ENCODE measurements around the gene KLHL29. TPM values are rescaled to one million over a fixed set of nuclear protein-coding genes. Genes with fewer than 3 reads are reported as not detected.

Gene KLHL29
- total and polyA plus RNA-seq, 2 of the 13 experiments (the other 11 are each of a cell fraction or from before 2014, with no cell fraction given) = 0.01 TPM; not detected in 1

DNA sequence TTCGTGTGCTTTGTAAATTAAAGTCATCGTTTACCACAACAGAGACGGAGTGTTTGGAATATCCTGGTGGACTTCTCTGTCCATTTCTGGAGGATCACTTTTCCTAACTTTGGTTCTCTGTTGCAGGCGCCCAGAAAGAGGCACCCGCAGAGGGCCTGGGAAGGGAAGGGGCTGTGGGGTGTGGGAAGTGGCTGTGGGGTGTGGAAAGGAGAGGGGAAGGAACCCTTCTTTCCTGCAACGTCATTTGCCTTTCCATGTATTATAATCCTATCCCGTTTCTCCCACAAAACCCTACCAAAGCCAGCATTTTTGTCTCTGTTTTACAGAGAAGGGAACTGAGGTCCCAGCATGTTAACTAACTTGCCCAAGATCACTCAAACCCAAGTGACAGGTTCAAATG, 210.0 kb downstream of the KLHL29 start:
- Histone ChIP-seq H3K4me1 (ENCODE audit: insufficient read depth, low read length) (no peaks in the 10 kb centered on the region), H3K79me2 (ENCODE audit: insufficient read depth, low read length) (no peaks in the 10 kb centered on the region), H3K27ac (ENCODE audit: extremely low read length, insufficient read depth, low read length) (no peak overlapping the region), H3K27me3 (ENCODE audit: control insufficient read depth in 1 of 2, insufficient read depth in 2 of 2, low read length in 2 of 2) (peaks cover 6 to 70% of the 10 kb centered on the region in 2 experiments; a peak in 4 of 5 replicates), H3K9ac (ENCODE audit: insufficient read depth, low read depth, low read length) (no peak overlapping the region), H3K4me2 (ENCODE audit: low read depth, low read length) (no peak overlapping the region), H3K36me3 (replicated peaks in 1 of 2; ENCODE audit: control insufficient read depth in 1 of 2, insufficient read depth in 2 of 2, low read length in 2 of 2) (no peaks in the 10 kb centered on the region), H3K9me3 (ENCODE audit: low read length) (no peaks in the 10 kb centered on the region), H4K20me1 (ENCODE audit: insufficient read depth, low read length) (no peaks in the 10 kb centered on the region), H2AFZ (ENCODE audit: low read length) (no peak overlapping the region), H3K4me3 (replicated peaks in 1 of 3; ENCODE audit: insufficient read depth in 1 of 3, low read depth in 2 of 3, low read length in 3 of 3) (no peak overlapping the region)
- ChIA-PET POLR2A (no interaction called here), CTCF (ENCODE audit: low intra/inter-chr PET ratio, low total read pairs) (no interaction called here)
- FAIRE-seq (no peak), DNase-seq (ENCODE audit: low spot score) (no peak), ATAC-seq (no peak)
- in situ Hi-C loops (cut with HindIII; ENCODE audit: extremely low pct_ligation_motif_present, low pct_unique_long_range_greater_than_20kb) (no loop called here), intact Hi-C loops (cut with micrococcal nuclease; ENCODE audit: unreplicated experiment) (no loop called here)
- no TSS peak for BruUV-seq (replicated peaks)
- no peak for TF ChIP-seq GPN1 (CRISPR knock-in tag; IDR thresholded peaks at IDR 0.05; ENCODE audit: borderline replicate concordance)
- TF ChIP-seq PCBP1 (IDR thresholded peaks at IDR 0.05; ENCODE audit: borderline replicate concordance, low read depth, low read length) = no peak
- TF ChIP-seq HMG20A (CRISPR knock-in tag; IDR thresholded peaks at IDR 0.05; ENCODE audit: borderline replicate concordance) = no peak
- no peak for TF ChIP-seq AKAP8 (CRISPR knock-in tag; IDR thresholded peaks at IDR 0.05)
- TF ChIP-seq CENPBD1 (CRISPR knock-in tag; IDR thresholded peaks at IDR 0.05; ENCODE audit: borderline replicate concordance, low read depth) = no peak
- TF ChIP-seq SSRP1 (CRISPR knock-in tag; IDR thresholded peaks at IDR 0.05) = no peak
- TF ChIP-seq ZFP36L2 (CRISPR knock-in tag; IDR thresholded peaks at IDR 0.05) = no peak
- no peak for TF ChIP-seq ZNF589 (CRISPR knock-in tag; conservative IDR thresholded peaks at IDR 0.05)
- no peak for TF ChIP-seq ZNF354B (CRISPR knock-in tag; IDR thresholded peaks at IDR 0.05)
- TF ChIP-seq, protein P1, sequence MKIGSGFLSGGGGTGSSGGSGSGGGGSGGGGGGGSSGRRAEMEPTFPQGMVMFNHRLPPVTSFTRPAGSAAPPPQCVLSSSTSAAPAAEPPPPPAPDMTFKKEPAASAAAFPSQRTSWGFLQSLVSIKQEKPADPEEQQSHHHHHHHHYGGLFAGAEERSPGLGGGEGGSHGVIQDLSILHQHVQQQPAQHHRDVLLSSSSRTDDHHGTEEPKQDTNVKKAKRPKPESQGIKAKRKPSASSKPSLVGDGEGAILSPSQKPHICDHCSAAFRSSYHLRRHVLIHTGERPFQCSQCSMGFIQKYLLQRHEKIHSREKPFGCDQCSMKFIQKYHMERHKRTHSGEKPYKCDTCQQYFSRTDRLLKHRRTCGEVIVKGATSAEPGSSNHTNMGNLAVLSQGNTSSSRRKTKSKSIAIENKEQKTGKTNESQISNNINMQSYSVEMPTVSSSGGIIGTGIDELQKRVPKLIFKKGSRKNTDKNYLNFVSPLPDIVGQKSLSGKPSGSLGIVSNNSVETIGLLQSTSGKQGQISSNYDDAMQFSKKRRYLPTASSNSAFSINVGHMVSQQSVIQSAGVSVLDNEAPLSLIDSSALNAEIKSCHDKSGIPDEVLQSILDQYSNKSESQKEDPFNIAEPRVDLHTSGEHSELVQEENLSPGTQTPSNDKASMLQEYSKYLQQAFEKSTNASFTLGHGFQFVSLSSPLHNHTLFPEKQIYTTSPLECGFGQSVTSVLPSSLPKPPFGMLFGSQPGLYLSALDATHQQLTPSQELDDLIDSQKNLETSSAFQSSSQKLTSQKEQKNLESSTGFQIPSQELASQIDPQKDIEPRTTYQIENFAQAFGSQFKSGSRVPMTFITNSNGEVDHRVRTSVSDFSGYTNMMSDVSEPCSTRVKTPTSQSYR (CRISPR knock-in tag; IDR thresholded peaks at IDR 0.05; ENCODE audit: borderline replicate concordance) = no peak
- TF ChIP-seq JDP2 (CRISPR knock-in tag; IDR thresholded peaks at IDR 0.05; ENCODE audit: borderline replicate concordance) = no peak
- no peak for TF ChIP-seq ZNF160 (CRISPR knock-in tag; IDR thresholded peaks at IDR 0.05)
- 33% methylated on average over 7 of the region's 7 CpGs for WGBS (ENCODE audit: low lambda C conversion rate)

Data from HepG2 (cell line).